ENCODE results near the gene ADAMTS16.

- TF ChIP-seq CTCF (IDR thresholded peaks at IDR 0.05) (no peak), ZNF121 (CRISPR knock-in tag; IDR thresholded peaks at IDR 0.05) (no peak), NFYB (CRISPR knock-in tag; conservative IDR thresholded peaks at IDR 0.05; ENCODE audit: low read depth) (no peak), CREM (CRISPR knock-in tag; IDR thresholded peaks at IDR 0.05) (no peak), ZNF512 (CRISPR knock-in tag; IDR thresholded peaks at IDR 0.05; ENCODE audit: borderline replicate concordance) (no peak), ATF1 (CRISPR knock-in tag; IDR thresholded peaks at IDR 0.05) (no peak), CREB1 (CRISPR knock-in tag; IDR thresholded peaks at IDR 0.05) (no peak), SP1 (CRISPR knock-in tag; conservative IDR thresholded peaks at IDR 0.05) (no peak), ZNF416 (CRISPR knock-in tag; IDR thresholded peaks at IDR 0.05) (no peak)
- TF ChIP-seq, protein P1, sequence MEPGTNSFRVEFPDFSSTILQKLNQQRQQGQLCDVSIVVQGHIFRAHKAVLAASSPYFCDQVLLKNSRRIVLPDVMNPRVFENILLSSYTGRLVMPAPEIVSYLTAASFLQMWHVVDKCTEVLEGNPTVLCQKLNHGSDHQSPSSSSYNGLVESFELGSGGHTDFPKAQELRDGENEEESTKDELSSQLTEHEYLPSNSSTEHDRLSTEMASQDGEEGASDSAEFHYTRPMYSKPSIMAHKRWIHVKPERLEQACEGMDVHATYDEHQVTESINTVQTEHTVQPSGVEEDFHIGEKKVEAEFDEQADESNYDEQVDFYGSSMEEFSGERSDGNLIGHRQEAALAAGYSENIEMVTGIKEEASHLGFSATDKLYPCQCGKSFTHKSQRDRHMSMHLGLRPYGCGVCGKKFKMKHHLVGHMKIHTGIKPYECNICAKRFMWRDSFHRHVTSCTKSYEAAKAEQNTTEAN (CRISPR knock-in tag; IDR thresholded peaks at IDR 0.05), result no peak
Measured at GRCh38 chr5:5218396-5218795, 78.3 kb downstream of the ADAMTS16 start.

Measured in WTC11 (cell line).